Glutamatergic neuron (in vitro differentiated cells): ENCODE results near the gene ATP5F1A. TPM values are rescaled to one million over a fixed set of nuclear protein-coding genes. Genes with fewer than 3 reads are reported as not detected.

Source experiments
- DNase-seq: peaks from one replicate; pipeline ENCODE4 v3.0.0; 2022
- H3K27ac Mint-ChIP-seq: one replicate; pipeline ENCODE4 v1.8.0; 2020; ENCODE audit warnings: mild to moderate bottlenecking, mixed read lengths, inconsistent platforms; ENCODE audit not compliant: unreplicated experiment
- H3K27me3 Mint-ChIP-seq: one replicate; pipeline ENCODE4 v1.8.0; 2020; ENCODE audit warnings: mild to moderate bottlenecking, moderate library complexity, mixed read lengths, inconsistent platforms; ENCODE audit not compliant: unreplicated experiment
- H3K36me3 Mint-ChIP-seq: one replicate; pipeline ENCODE4 v1.8.0; 2020; ENCODE audit warnings: mild to moderate bottlenecking, mixed read lengths, inconsistent platforms; ENCODE audit not compliant: unreplicated experiment
- H3K4me1 Mint-ChIP-seq: one replicate; pipeline ENCODE4 v1.8.0; 2020; ENCODE audit warnings: mild to moderate bottlenecking, low read depth, mixed read lengths, inconsistent platforms; ENCODE audit not compliant: unreplicated experiment
- H3K4me3 Mint-ChIP-seq: one replicate; pipeline ENCODE4 v1.8.0; 2020; ENCODE audit warnings: mild to moderate bottlenecking, mixed read lengths, inconsistent platforms; ENCODE audit not compliant: unreplicated experiment
- H3K9me3 Mint-ChIP-seq: one replicate; pipeline ENCODE4 v1.8.0; 2020; ENCODE audit warnings: mild to moderate bottlenecking, moderate library complexity, mixed read lengths, inconsistent platforms; ENCODE audit not compliant: unreplicated experiment
- total RNA-seq: library from RNA; stranded (reverse); fragmentation: NEBNext Ultra II Directional; extraction: Animal tissue kit (Norgen Biotek cat#: 25700); gene quantifications from one replicate; pipeline ENCODE4 v1.2.1, GENCODE V29; 2021; ENCODE audit not compliant: unreplicated experiment
- TF ChIP-seq, protein P1 (sequence below): fragments of 200-600 bp; sonication (generic); IDR thresholded peaks from one replicate; pipeline ENCODE4 v1.5.0; 2021; ENCODE audit not compliant: partially characterized antibody, unreplicated experiment

ATP5F1A gene
- total RNA-seq, 1 donor from 2014 or later, result 511 TPM

DNA sequence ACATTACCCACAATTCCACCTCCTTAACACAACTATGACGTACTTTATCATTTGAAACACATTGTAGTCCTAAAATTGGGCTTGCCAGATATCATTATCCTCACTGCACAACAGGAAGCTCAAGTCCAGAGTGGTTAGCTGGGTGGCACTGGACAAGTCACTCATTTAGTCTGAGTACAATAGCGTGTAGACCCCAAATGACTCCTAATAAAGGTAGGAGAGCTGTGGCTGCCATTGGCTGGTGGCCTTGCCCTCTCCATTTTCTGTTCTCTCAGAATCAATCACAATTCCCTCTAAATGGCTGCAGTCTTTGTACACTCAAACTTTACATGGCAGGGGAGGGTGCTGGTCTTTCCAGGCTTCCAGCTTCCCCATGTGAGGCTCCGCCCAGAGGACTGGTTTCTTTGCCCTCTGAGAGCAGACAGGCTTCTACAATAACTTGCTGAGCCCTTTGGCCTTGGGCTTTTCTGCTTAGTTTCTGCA, 37.7 kb downstream of the ATP5F1A start:
- no peak for DNase-seq
- Mint-ChIP-seq H3K27me3 (no peaks in the 10 kb centered on the region), H3K27ac (no peak overlapping the region), H3K4me3 (no peak overlapping the region), H3K9me3 (no peaks in the 10 kb centered on the region), H3K36me3 (no peaks in the 10 kb centered on the region), H3K4me1 (no peaks in the 10 kb centered on the region)
- TF ChIP-seq, protein P1, sequence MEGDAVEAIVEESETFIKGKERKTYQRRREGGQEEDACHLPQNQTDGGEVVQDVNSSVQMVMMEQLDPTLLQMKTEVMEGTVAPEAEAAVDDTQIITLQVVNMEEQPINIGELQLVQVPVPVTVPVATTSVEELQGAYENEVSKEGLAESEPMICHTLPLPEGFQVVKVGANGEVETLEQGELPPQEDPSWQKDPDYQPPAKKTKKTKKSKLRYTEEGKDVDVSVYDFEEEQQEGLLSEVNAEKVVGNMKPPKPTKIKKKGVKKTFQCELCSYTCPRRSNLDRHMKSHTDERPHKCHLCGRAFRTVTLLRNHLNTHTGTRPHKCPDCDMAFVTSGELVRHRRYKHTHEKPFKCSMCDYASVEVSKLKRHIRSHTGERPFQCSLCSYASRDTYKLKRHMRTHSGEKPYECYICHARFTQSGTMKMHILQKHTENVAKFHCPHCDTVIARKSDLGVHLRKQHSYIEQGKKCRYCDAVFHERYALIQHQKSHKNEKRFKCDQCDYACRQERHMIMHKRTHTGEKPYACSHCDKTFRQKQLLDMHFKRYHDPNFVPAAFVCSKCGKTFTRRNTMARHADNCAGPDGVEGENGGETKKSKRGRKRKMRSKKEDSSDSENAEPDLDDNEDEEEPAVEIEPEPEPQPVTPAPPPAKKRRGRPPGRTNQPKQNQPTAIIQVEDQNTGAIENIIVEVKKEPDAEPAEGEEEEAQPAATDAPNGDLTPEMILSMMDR, result no peak

DNA sequence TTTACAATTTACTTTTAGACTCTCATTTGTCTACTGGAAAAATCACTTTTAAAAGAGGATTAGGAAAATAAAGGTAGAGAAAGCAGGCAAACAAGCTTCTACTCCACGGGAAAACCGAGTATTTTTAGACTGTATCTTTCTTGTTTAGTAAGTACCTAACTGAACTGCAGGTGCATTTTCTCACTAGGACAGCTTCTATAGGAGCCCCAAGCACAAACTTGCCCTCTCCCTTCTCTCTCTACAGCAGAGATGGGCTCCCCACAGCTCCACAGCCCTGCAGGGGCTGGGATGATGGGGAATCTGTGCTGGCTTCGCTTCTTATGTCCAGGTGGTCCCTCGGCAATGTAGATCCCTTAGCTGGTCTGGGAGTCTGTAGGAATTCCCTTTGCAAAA, 42.3 kb downstream of the ATP5F1A start:
- Mint-ChIP-seq H3K4me3 (no peak overlapping the region), H3K27me3 (no peaks in the 10 kb centered on the region), H3K27ac (no peak overlapping the region), H3K9me3 (no peaks in the 10 kb centered on the region), H3K36me3 (no peaks in the 10 kb centered on the region), H3K4me1 (no peaks in the 10 kb centered on the region)
- no peak for DNase-seq
- TF ChIP-seq, protein P1, result no peak

DNA sequence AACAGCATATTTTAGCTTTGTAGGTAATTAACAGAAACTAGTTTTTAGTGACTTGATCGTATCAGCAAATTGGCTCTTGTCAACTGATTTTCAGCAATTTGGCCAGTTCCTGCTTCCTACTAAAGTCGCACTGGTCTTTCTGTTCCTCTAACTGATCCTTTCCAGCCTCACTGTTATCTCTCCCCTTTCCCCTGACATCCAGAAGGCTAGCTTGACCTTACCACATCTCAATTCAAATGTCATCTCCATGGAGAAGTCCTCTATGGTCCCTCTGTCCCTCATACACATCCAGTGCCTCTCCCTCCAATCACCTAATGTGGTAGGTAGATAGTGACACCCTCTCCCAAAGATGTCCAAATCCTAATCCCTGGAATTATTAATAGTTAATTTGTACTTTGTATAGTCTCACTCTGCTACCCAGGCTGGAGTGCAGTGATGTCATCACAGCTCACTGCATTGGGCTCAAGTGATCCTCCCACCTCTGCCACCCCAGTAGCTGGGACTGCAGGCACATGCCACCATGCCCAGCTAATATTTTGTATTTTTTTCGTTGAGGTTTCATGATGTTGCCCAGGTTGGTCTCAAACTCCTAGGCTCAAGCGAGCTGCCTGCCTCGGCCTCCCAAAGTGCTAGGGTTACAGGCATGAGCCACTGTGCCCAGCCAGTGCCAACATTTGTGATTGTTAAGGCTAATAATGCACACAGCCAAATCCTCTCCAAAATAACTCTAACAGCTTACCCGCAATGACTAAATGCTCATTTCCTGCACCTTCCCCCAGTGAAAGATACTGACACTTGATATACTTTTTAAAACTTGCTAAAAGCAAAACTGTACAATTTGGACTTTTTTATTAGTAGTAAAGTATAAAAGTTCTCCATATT, 42.9 kb downstream of the ATP5F1A start:
- Mint-ChIP-seq H3K36me3 (no peaks in the 10 kb centered on the region), H3K27me3 (no peaks in the 10 kb centered on the region), H3K4me1 (no peaks in the 10 kb centered on the region), H3K4me3 (no peak overlapping the region), H3K9me3 (no peaks in the 10 kb centered on the region), H3K27ac (no peak overlapping the region)
- DNase-seq, result no peak
- TF ChIP-seq, protein P1, result no peak

DNA sequence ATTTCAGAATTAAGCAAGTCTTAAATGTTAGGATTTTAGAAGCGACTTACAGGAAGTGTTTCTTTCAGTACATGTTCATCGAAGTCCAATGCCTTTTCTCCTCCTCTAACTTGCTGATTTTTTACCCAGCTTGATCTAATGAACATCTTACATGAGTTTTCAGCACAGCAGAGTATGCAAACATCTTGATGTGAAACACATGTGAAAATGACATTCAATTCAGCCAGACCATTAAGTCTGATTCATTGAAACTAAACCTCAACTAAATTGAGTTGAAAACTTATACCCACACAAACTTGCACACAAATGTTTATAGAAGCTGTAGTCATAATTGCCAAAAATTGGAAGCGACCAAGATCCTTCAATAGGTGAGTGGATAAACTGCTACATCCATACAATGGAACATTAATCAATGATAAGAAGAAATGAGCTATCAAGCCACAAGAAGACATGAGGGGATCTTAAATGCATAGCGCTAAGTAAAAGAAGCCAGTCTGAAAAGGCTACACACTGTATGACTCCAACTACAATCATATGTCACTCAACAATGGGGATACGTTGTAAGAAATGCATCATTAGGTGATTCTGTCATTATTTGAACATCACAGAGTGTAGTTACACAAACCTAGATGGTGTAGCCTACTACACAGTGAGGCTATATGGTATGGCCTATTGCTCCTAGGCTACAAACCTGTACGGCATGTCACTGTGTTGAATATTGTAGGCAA, 44.6 kb downstream of the ATP5F1A start:
- Mint-ChIP-seq H3K4me1 (no peaks in the 10 kb centered on the region), H3K9me3 (no peaks in the 10 kb centered on the region), H3K4me3 (no peak overlapping the region), H3K27ac (no peak overlapping the region), H3K27me3 (no peaks in the 10 kb centered on the region), H3K36me3 (no peaks in the 10 kb centered on the region)
- DNase-seq, result no peak
- TF ChIP-seq, protein P1, result no peak
